SK-N-SH (cell line): ENCODE measurements around the gene GABARAPL2. TPM values are rescaled to one million over a fixed set of nuclear protein-coding genes. Genes with fewer than 3 reads are reported as not detected.
A peak's percentile ranks its signal among the peaks of the same experiment; 100 is the strongest.

Experiments
- CTCF ChIA-PET: fragments of 300-600, 350-600 bp; formaldehyde crosslinking; extraction: SDS; loops from one replicate; lab custom pipeline; 2021; lab: Yijun Ruan, JAX
- POLR2A ChIA-PET: fragments of 350-600 bp; sonication (Branson Sonifier 250); formaldehyde crosslinking; extraction: SDS; loops from one replicate; lab custom pipeline; 2020; ENCODE audit warnings: antibody characterized with exemption, inconsistent platforms; lab: Yijun Ruan, JAX
- DNase-seq: peaks from one replicate; pipeline ENCODE4 v3.0.0; 2012
- H2AFZ ChIP-seq: fragments of 200-600 bp; sonication (generic); 2 replicates; pipeline ENCODE4 v1.8.1; 2016; ENCODE audit warnings: antibody characterized with exemption, mild to moderate bottlenecking, low read depth
- H3F3A ChIP-seq: fragments of 200-600 bp; sonication (generic); replicated peaks from 2 replicates; pipeline ENCODE3; 2016; ENCODE audit warnings: antibody characterized with exemption, mild to moderate bottlenecking; ENCODE audit not compliant: insufficient read depth
- H3K27ac ChIP-seq, 2 experiments: fragments of 200-500 bp in 1 of 2; fragments of 200-600 bp in 1 of 2; sonication (Bioruptor generic) in 1 of 2; sonication (generic), shearing (Covaris generic) in 1 of 2; 2 replicates each; pipeline versions ENCODE4 v1.5.1 to v1.6.1; 2014 to 2016; ENCODE audit warnings: low read depth in 2 of 2, inconsistent platforms in 1 of 2, low read length in 1 of 2, mild to moderate bottlenecking in 1 of 2, mixed read lengths in 1 of 2
- H3K27me3 ChIP-seq: fragments of 200-600 bp; sonication (generic), shearing (Covaris generic); 2 replicates; pipeline ENCODE4 v1.6.1; 2016; ENCODE audit warnings: mixed run types; ENCODE audit not compliant: insufficient read depth
- H3K36me3 ChIP-seq, 2 experiments: fragments of 200-500 bp in 1 of 2; fragments of 200-600 bp in 1 of 2; sonication (Bioruptor generic) in 1 of 2; sonication (generic) in 1 of 2; replicated peaks in 1 of 2; 2 replicates each; pipeline versions ENCODE3 to v1.5.1; 2014 to 2016; ENCODE audit warnings: low read length in 1 of 2, mild to moderate bottlenecking in 1 of 2; ENCODE audit not compliant: insufficient read depth in 2 of 2, control insufficient read depth in 1 of 2
- H3K4me1 ChIP-seq, 2 experiments: fragments of 200-500 bp in 1 of 2; fragments of 200-600 bp in 1 of 2; sonication (Bioruptor generic) in 1 of 2; sonication (generic), shearing (Covaris generic) in 1 of 2; 2 replicates each; pipeline versions ENCODE4 v1.5.1 to v1.6.1; 2014 to 2016; ENCODE audit warnings: low read depth in 1 of 2, low read length in 1 of 2, mixed run types in 1 of 2; ENCODE audit not compliant: insufficient read depth in 2 of 2, control insufficient read depth in 1 of 2
- H3K4me2 ChIP-seq: fragments of 200-600 bp; sonication (generic), shearing (Covaris generic); 2 replicates; pipeline ENCODE4 v1.6.1; 2017; ENCODE audit warnings: mixed run types
- H3K4me3 ChIP-seq, 2 experiments: fragments of 200-500 bp in 1 of 2; fragments of 200-600 bp in 1 of 2; sonication (Bioruptor generic) in 1 of 2; sonication (generic), shearing (Covaris generic) in 1 of 2; 2 replicates each; pipeline versions ENCODE4 v1.5.1 to v1.8.1; 2014 to 2016; ENCODE audit warnings: low read depth in 2 of 2, inconsistent platforms in 1 of 2, low read length in 1 of 2, mild to moderate bottlenecking in 1 of 2, mixed read lengths in 1 of 2, moderate library complexity in 1 of 2
- H3K79me2 ChIP-seq: fragments of 200-600 bp; sonication (generic); 2 replicates; pipeline ENCODE4 v1.8.1; 2017; ENCODE audit warnings: mild to moderate bottlenecking; ENCODE audit not compliant: insufficient read depth
- H3K9ac ChIP-seq: fragments of 200-600 bp; sonication (generic); 2 replicates; pipeline ENCODE4 v1.6.1; 2017; ENCODE audit warnings: mixed run types
- H3K9me2 ChIP-seq: fragments of 200-600 bp; sonication (generic); 2 replicates; pipeline ENCODE4 v1.6.1; 2017; ENCODE audit warnings: mixed run types
- H3K9me3 ChIP-seq: fragments of 200-600 bp; sonication (generic); 2 replicates; pipeline ENCODE4 v1.6.1; 2017; ENCODE audit warnings: mixed run types, mild to moderate bottlenecking, moderate library complexity
- H4K20me1 ChIP-seq: fragments of 200-600 bp; sonication (generic); 2 replicates; pipeline ENCODE4 v1.6.1; 2017; ENCODE audit warnings: mild to moderate bottlenecking, mixed run types; ENCODE audit not compliant: insufficient read depth
- CHD2 ChIP-seq: fragments of 150-350 bp; IDR thresholded peaks from 2 replicates; pipeline ENCODE4 v1.6.1; 2018; ENCODE audit warnings: low read length; ENCODE audit not compliant: partially characterized antibody
- ELF1 ChIP-seq: IDR thresholded peaks from 2 replicates; pipeline ENCODE4 v1.4.0; 2012
- EP300 ChIP-seq, 2 experiments: IDR thresholded peaks; 2 replicates each; pipeline versions ENCODE4 v1.4.0 to v1.6.1; 2012; ENCODE audit warnings: borderline replicate concordance in 1 of 2, low read depth in 1 of 2, low read length in 1 of 2
- EZH2phosphoT487 ChIP-seq: fragments of 200-600 bp; sonication (generic); IDR thresholded peaks from 2 replicates; pipeline ENCODE4 v1.6.1; 2017; ENCODE audit warnings: low read depth, mixed run types, mild to moderate bottlenecking, antibody characterized with exemption, moderate library complexity, borderline replicate concordance
- FOSL2 ChIP-seq: IDR thresholded peaks from 2 replicates; pipeline ENCODE4 v1.4.0; 2012; ENCODE audit warnings: low read depth, mild to moderate bottlenecking, moderate library complexity, borderline replicate concordance
- FOXJ3 ChIP-seq: sonication (generic); formaldehyde crosslinking; IDR thresholded peaks from 2 replicates; pipeline ENCODE4 v1.5.1; 2020; ENCODE audit warnings: mild to moderate bottlenecking, missing genetic modification reagents
- FOXM1 ChIP-seq: IDR thresholded peaks from 2 replicates; pipeline ENCODE4 v1.4.0; 2012; ENCODE audit warnings: low read depth, mild to moderate bottlenecking
- GABPA ChIP-seq: IDR thresholded peaks from 2 replicates; pipeline ENCODE4 v1.4.0; 2012; ENCODE audit warnings: low read depth, mild to moderate bottlenecking
- GATA2 ChIP-seq: sonication (generic); formaldehyde crosslinking; IDR thresholded peaks from 2 replicates; pipeline ENCODE4 v1.5.0; 2020; ENCODE audit warnings: mild to moderate bottlenecking, missing genetic modification reagents
- JUND ChIP-seq: IDR thresholded peaks from 2 replicates; pipeline ENCODE4 v1.4.0; 2012
- MEF2A ChIP-seq: IDR thresholded peaks from 2 replicates; pipeline ENCODE4 v1.4.0; 2012; ENCODE audit warnings: low read depth, borderline replicate concordance
- MXI1 ChIP-seq: IDR thresholded peaks from 2 replicates; pipeline ENCODE4 v1.6.1; 2012; ENCODE audit warnings: mild to moderate bottlenecking, low read depth, low read length, improper control_type of control experiment
- NFIC ChIP-seq: IDR thresholded peaks from 2 replicates; pipeline ENCODE4 v1.4.0; 2012; ENCODE audit warnings: borderline replicate concordance
- NRF1 ChIP-seq: IDR thresholded peaks from 2 replicates; pipeline ENCODE4 v1.6.1; 2012; ENCODE audit warnings: low read depth, mild to moderate bottlenecking, low read length
- RAD21 ChIP-seq: IDR thresholded peaks from 2 replicates; pipeline ENCODE4 v1.6.1; 2012; ENCODE audit warnings: mild to moderate bottlenecking, low read length
- RFX5 ChIP-seq: IDR thresholded peaks from 2 replicates; pipeline ENCODE4 v1.6.1; 2012; ENCODE audit warnings: mild to moderate bottlenecking, improper control_type of control experiment, low read length
- RXRA ChIP-seq: IDR thresholded peaks from 2 replicates; pipeline ENCODE4 v1.4.0; 2012; ENCODE audit warnings: low read depth, mild to moderate bottlenecking, borderline replicate concordance
- TAF1 ChIP-seq: IDR thresholded peaks from 2 replicates; pipeline ENCODE4 v1.6.1; 2012; ENCODE audit warnings: low read depth, mild to moderate bottlenecking, low read length, moderate library complexity, borderline replicate concordance
- TCF12 ChIP-seq: IDR thresholded peaks from 2 replicates; pipeline ENCODE4 v1.4.0; 2012
- WGBS: methylation state at CpG from one replicate; pipeline ENCODE4 v1.1.6; 2017; ENCODE audit warnings: low lambda C conversion rate; 5-methylcytosine and 5-hydroxymethylcytosine counted together
- polyA plus RNA-seq, 3 experiments: library from polyadenylated mRNA; depleted of rRNA; stranded (reverse); fragments of >200 nt; gene quantifications; 2 replicates each; pipeline ENCODE4 v1.2.3, GENCODE V29; 2012
- TF ChIP-seq, protein P1 (sequence below): fragments of 150-350 bp; IDR thresholded peaks from 2 replicates; pipeline ENCODE4 v1.6.1; 2017; ENCODE audit warnings: antibody characterized with exemption, low read length, low read depth, borderline replicate concordance
- TF ChIP-seq, protein P2 (sequence below): IDR thresholded peaks from 2 replicates; pipeline ENCODE4; 2012
- TF ChIP-seq, protein P3 (sequence below): fragments of 200-600 bp; sonication (generic); IDR thresholded peaks from 2 replicates; pipeline ENCODE4 v1.6.1; 2017; ENCODE audit warnings: antibody characterized with exemption, mild to moderate bottlenecking, moderate library complexity
- TF ChIP-seq, protein P4 (sequence below): IDR thresholded peaks from 2 replicates; pipeline ENCODE4 v1.4.0; 2012; ENCODE audit warnings: low read depth, borderline replicate concordance
- TF ChIP-seq, protein P5 (sequence below): IDR thresholded peaks from 2 replicates; pipeline ENCODE4 v1.4.0; 2012; ENCODE audit warnings: low read depth, borderline replicate concordance
- TF ChIP-seq, protein P6 (sequence below): IDR thresholded peaks from 2 replicates; pipeline ENCODE4 v1.4.0; 2012; ENCODE audit warnings: low read depth

The GABARAPL2 gene
- polyA plus RNA-seq, 1 of the 3 experiments (the other 2 are of a cell fraction) = 135 TPM

DNA sequence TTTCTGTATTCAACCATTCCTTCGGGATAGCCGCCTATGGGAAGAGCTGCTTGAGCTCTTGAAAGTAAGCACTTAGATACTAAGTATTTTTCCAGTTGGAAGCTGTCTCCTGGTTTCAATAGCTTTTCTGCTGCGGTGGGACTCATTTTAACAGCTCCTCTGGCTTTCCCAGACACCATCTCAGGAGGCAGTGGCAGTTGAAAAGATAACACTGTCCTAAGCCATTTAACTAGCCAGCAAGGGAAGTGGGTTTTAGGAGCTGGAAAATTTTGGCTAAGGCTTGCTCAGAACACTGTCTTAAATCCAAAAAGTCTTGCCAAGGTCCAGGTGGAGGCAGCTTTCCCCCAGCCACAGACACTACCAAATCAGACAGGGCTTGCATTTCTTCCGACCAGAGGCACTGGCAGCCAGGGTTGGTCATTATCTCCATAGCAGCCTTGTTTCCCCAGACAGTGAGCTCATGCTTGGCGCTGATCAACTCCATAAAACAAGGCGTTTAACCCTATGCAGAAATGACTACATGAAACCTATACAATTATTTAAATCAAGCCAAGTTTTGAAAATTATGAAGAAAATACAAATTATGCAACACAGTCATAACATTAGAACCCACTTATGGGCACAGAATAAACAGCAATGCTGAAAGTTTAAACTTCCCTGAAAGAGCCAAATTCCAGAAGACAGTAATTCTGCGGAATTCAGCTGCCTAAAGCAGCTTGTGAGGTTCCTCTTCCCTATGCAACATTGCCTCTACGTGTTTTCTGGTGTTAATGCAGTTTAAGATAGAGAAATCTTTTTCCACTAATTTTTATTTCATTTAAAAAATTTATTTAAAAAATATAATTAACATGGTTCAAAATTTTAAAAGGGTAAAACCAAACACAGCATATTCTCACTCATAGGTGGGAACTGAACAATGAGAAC lies 25.0 kb downstream of the GABARAPL2 start:
- TF ChIP-seq, protein P1, sequence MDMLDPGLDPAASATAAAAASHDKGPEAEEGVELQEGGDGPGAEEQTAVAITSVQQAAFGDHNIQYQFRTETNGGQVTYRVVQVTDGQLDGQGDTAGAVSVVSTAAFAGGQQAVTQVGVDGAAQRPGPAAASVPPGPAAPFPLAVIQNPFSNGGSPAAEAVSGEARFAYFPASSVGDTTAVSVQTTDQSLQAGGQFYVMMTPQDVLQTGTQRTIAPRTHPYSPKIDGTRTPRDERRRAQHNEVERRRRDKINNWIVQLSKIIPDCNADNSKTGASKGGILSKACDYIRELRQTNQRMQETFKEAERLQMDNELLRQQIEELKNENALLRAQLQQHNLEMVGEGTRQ = no peak
- TF ChIP-seq GATA2 (CRISPR knock-in tag) (no peak), TAF1 (no peak), EP300 (IDR thresholded peaks at IDR 0.05; ENCODE audit: borderline replicate concordance in 1 of 2, low read depth in 1 of 2, low read length in 1 of 2) (0 out of 4 replicates have a peak, but pooled peaks of 1 of the 2 experiments have one; percentile 12), NFIC (no peak), EZH2phosphoT487 (no peak), MXI1 (no peak), RXRA (no peak), GABPA (no peak), FOXJ3 (CRISPR knock-in tag) (no peak), FOSL2 (no peak), CHD2 (no peak), RAD21 (peak; percentile 43), TCF12 (peak; percentile 15; the same call in 1 of the 2 replicates), RFX5 (no peak), JUND (no peak), MEF2A (no peak), FOXM1 (no peak), NRF1 (no peak), ELF1 (no peak)
- TF ChIP-seq, protein P2, sequence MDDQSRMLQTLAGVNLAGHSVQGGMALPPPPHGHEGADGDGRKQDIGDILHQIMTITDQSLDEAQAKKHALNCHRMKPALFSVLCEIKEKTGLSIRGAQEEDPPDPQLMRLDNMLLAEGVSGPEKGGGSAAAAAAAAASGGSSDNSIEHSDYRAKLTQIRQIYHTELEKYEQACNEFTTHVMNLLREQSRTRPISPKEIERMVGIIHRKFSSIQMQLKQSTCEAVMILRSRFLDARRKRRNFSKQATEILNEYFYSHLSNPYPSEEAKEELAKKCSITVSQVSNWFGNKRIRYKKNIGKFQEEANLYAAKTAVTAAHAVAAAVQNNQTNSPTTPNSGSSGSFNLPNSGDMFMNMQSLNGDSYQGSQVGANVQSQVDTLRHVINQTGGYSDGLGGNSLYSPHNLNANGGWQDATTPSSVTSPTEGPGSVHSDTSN = no peak
- TF ChIP-seq, protein P3, sequence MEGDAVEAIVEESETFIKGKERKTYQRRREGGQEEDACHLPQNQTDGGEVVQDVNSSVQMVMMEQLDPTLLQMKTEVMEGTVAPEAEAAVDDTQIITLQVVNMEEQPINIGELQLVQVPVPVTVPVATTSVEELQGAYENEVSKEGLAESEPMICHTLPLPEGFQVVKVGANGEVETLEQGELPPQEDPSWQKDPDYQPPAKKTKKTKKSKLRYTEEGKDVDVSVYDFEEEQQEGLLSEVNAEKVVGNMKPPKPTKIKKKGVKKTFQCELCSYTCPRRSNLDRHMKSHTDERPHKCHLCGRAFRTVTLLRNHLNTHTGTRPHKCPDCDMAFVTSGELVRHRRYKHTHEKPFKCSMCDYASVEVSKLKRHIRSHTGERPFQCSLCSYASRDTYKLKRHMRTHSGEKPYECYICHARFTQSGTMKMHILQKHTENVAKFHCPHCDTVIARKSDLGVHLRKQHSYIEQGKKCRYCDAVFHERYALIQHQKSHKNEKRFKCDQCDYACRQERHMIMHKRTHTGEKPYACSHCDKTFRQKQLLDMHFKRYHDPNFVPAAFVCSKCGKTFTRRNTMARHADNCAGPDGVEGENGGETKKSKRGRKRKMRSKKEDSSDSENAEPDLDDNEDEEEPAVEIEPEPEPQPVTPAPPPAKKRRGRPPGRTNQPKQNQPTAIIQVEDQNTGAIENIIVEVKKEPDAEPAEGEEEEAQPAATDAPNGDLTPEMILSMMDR = peak; percentile 22
- TF ChIP-seq, protein P4, sequence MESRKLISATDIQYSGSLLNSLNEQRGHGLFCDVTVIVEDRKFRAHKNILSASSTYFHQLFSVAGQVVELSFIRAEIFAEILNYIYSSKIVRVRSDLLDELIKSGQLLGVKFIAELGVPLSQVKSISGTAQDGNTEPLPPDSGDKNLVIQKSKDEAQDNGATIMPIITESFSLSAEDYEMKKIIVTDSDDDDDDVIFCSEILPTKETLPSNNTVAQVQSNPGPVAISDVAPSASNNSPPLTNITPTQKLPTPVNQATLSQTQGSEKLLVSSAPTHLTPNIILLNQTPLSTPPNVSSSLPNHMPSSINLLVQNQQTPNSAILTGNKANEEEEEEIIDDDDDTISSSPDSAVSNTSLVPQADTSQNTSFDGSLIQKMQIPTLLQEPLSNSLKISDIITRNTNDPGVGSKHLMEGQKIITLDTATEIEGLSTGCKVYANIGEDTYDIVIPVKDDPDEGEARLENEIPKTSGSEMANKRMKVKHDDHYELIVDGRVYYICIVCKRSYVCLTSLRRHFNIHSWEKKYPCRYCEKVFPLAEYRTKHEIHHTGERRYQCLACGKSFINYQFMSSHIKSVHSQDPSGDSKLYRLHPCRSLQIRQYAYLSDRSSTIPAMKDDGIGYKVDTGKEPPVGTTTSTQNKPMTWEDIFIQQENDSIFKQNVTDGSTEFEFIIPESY = no peak
- TF ChIP-seq, protein P5, sequence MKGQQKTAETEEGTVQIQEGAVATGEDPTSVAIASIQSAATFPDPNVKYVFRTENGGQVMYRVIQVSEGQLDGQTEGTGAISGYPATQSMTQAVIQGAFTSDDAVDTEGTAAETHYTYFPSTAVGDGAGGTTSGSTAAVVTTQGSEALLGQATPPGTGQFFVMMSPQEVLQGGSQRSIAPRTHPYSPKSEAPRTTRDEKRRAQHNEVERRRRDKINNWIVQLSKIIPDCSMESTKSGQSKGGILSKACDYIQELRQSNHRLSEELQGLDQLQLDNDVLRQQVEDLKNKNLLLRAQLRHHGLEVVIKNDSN = no peak
- TF ChIP-seq, protein P6, sequence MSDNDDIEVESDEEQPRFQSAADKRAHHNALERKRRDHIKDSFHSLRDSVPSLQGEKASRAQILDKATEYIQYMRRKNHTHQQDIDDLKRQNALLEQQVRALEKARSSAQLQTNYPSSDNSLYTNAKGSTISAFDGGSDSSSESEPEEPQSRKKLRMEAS = no peak
- Histone ChIP-seq H2AFZ (no peak overlapping the region), H3K9ac (peak overlapping the region; percentile 23; the same call in 1 of the 2 replicates), H3K9me2 (no peaks in the 10 kb centered on the region), H3F3A (peaks cover 7% of the 10 kb centered on the region), H3K4me3 (no peak overlapping the region), H3K27ac (peak overlapping the region; percentile 82 to 90), H3K9me3 (no peaks in the 10 kb centered on the region), H4K20me1 (no peaks in the 10 kb centered on the region), H3K27me3 (no peaks in the 10 kb centered on the region), H3K4me1 (peaks cover 22 to 27% of the 10 kb centered on the region in 2 experiments), H3K36me3 (peaks cover 2 to 4% of the 10 kb centered on the region in 2 experiments), H3K4me2 (peak overlapping the region; percentile 16; the same call in 1 of the 2 replicates), H3K79me2 (no peaks in the 10 kb centered on the region)
- DNase-seq = peak; percentile 54
- ChIA-PET CTCF (interaction anchor here (0.5 to 1.8 kb wide), 7 partner anchors 12 to 161 kb away, joined by 3 to 7 read pairs (median 4); partner anchors contain the start of gene ADAT1), POLR2A (interaction anchor here (0.9 to 1.3 kb wide), 2 partner anchors 25 to 26 kb away, joined by 3 to 5 read pairs; partner anchors contain the start of gene GABARAPL2)
- 51% methylated on average over 8 of the region's 8 CpGs for WGBS
